ENCODE results near the gene F7.

F7 gene

DNA sequence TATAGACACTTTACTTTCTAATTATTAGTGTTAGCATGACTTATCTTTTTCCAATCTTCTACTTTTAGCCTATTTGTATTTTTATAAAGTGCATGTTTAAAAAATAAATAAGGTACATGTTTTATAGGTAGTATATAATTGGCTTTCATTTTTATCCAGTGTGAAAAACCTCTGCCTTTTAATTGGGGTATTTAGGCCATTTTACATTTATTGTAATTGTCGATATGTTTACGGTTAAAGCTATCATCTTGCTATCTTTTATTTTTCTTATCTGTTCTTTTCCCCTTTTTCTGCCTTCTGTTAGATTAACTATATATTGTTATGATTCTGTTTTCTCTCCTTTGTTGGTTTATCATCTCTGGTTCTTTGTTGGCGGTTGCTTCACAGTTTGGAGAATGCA lies 62.0 kb downstream of the F7 start:
- no peak for DNase-seq (ENCODE audit: low read depth in 4 of 4, low spot score in 1 of 4)

DNA sequence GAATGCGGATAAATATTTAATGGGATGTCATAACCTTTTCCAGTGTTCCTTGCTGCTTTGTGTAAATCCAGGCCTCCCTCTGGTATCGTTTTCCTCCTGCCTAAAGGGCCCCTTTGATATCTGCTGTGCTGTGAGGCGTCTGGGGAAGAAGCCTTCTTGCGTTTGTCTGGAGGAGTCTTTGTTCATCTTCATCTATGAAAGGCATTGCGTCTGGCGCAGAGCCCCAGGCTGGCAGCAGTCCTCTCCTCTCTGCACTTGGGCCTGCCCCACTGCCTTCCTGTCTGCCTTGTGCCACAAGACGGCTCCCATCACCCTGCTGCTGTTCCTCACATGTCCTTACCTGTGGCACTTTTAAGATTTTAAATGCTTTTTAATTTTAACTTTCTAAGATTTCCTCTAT lies 62.6 kb downstream of the F7 start:
- no peak for DNase-seq (ENCODE audit: low read depth in 4 of 4, low spot score in 1 of 4)

DNA sequence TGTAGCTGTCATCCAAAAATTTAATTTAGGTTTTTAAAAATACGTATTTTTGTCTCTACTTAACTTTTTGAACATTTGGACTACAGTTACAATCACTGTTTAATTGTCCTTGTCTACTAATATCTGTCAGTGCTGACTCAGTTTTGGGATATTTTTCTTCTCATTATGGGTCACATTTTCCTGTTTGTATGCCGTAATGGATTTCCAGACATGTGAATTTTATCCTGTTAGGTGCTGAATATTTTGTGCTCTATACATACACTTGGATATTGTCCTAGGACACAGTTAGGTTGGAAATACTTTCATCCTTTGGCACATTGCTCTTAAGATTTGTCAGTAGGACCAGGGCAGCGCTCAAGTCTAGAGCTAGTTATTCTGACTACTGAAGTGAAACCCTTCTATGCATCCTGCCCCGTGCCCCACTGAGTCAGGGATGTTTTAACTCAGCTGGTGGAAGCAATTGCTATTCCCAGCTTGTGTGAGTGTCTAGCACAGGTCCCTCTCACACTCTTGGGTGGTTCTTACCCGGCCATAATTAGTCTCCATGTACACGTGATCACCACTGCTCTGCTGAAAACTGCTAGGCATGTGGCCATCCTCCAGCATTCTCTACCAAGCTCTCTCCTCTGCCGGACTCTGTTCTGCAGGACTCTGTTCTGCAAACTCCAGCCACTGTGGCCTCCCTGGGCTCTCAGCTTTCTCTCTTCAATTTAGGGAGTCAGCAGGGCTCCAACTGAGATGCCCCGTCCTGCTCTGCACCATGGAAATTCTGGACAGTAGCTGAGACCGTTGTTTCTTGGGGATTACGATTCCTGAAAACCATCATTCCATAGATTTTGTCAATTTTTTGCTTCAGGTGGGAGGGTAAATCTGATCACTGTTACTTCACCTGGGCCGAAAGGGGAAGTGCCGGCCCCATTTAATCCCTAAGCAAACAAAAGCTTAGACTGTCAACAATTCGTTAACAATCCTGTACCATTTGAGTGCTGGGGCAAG lies 64.0 kb downstream of the F7 start:
- no peak for DNase-seq (ENCODE audit: low read depth in 4 of 4, low spot score in 1 of 4)
